Measurements from ENCODE around the gene LRP6. TPM values are rescaled to one million over a fixed set of nuclear protein-coding genes. Genes with fewer than 3 reads are reported as not detected.

The LRP6 gene
- total RNA-seq, 1 experiment from 2014 or later = 22.0 TPM

GRCh38 chr12:12159988-12160387 lies 106.9 kb downstream of the LRP6 start:
- CTCF ChIA-PET = interaction anchor here (0.6 kb wide), 1 partner anchor 127 kb away, joined by 6 read pairs; no protein-coding TSS in a partner anchor
- DNase-seq (ENCODE audit: low read depth, low spot score) (no peak), ATAC-seq (no peak)
- Histone ChIP-seq H3K9me3 (ENCODE audit: control insufficient read depth, insufficient read depth, low read depth, low read length) (no peaks in the 10 kb centered on the region), H3K27ac (ENCODE audit: low read length) (no peak overlapping the region), H3K36me3 (ENCODE audit: control insufficient read depth, insufficient read depth, low read length) (no peaks in the 10 kb centered on the region), H3K4me1 (ENCODE audit: control insufficient read depth, insufficient read depth, low read length) (no peaks in the 10 kb centered on the region), H3K27me3 (ENCODE audit: control insufficient read depth, insufficient read depth, low read length) (no peaks in the 10 kb centered on the region), H3K4me3 (ENCODE audit: low read depth in 2 of 2, low read length in 2 of 2) (no peak overlapping the region)
- no TSS peak for BruUV-seq (replicated peaks)
- POLR2A ChIA-PET = no interaction called here
- intact Hi-C loops (cut with micrococcal nuclease; ENCODE audit: unreplicated experiment) (no loop called here), in situ Hi-C loops (cut with HindIII; ENCODE audit: low pct_unique_long_range_greater_than_20kb, low sequenced_read_pairs) (no loop called here)
- TF ChIP-seq, protein P1, sequence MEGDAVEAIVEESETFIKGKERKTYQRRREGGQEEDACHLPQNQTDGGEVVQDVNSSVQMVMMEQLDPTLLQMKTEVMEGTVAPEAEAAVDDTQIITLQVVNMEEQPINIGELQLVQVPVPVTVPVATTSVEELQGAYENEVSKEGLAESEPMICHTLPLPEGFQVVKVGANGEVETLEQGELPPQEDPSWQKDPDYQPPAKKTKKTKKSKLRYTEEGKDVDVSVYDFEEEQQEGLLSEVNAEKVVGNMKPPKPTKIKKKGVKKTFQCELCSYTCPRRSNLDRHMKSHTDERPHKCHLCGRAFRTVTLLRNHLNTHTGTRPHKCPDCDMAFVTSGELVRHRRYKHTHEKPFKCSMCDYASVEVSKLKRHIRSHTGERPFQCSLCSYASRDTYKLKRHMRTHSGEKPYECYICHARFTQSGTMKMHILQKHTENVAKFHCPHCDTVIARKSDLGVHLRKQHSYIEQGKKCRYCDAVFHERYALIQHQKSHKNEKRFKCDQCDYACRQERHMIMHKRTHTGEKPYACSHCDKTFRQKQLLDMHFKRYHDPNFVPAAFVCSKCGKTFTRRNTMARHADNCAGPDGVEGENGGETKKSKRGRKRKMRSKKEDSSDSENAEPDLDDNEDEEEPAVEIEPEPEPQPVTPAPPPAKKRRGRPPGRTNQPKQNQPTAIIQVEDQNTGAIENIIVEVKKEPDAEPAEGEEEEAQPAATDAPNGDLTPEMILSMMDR (IDR thresholded peaks at IDR 0.05) = no peak
- no peak for TF ChIP-seq POLR2AphosphoS5 (IDR thresholded peaks at IDR 0.05; ENCODE audit: low read depth, low read length)
- no peak for TF ChIP-seq REST (IDR thresholded peaks at IDR 0.05; ENCODE audit: insufficient read depth in 1 of 2, low read depth in 2 of 2, low read length in 1 of 2)
- TF ChIP-seq TCF7L2 (IDR thresholded peaks at IDR 0.05; ENCODE audit: low read depth, low read length) = no peak
- TF ChIP-seq SIN3A (IDR thresholded peaks at IDR 0.05; ENCODE audit: borderline replicate concordance, insufficient read depth, low read depth, low read length) = no peak

GRCh38 chr12:12158858-12159257 lies 108.0 kb downstream of the LRP6 start:
- POLR2A ChIA-PET = no interaction called here
- H3K36me3 ChIP-seq (ENCODE audit: control insufficient read depth, insufficient read depth, low read length) = no peaks in the 10 kb centered on the region
- BruUV-seq (replicated peaks) = no TSS peak

DNA sequence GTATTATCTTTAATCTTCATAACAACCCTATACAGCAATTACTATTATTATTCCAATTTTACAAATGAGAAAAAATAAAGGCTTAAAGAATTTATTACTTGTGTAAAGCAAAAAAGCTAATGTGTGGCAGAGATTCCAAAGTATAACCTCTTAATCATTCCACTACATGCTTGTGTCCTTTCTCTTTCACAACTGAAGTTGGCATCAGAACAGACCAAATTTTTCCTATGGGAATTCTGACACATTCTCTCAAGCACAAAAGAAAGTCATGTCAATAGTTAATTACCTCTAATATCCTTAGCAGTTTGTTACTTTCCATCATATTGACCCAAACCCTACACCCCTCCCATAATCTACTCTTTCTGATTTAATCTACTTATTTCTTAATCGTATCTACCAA lies 109.4 kb downstream of the LRP6 start:
- no peak for ATAC-seq
- BruUV-seq (replicated peaks) = no TSS peak
- Histone ChIP-seq H3K36me3 (ENCODE audit: control insufficient read depth, insufficient read depth, low read length) (no peaks in the 10 kb centered on the region), H3K4me1 (ENCODE audit: control insufficient read depth, insufficient read depth, low read length) (no peaks in the 10 kb centered on the region), H3K27me3 (ENCODE audit: control insufficient read depth, insufficient read depth, low read length) (no peaks in the 10 kb centered on the region), H3K4me3 (ENCODE audit: low read depth in 2 of 2, low read length in 2 of 2) (no peak overlapping the region), H3K9me3 (ENCODE audit: control insufficient read depth, insufficient read depth, low read depth, low read length) (no peaks in the 10 kb centered on the region), H3K27ac (ENCODE audit: low read length) (no peak overlapping the region)
- POLR2A ChIA-PET = no interaction called here
- in situ Hi-C loops (cut with HindIII; ENCODE audit: low pct_unique_long_range_greater_than_20kb, low sequenced_read_pairs) = no loop called here
- TF ChIP-seq SIN3A (IDR thresholded peaks at IDR 0.05; ENCODE audit: borderline replicate concordance, insufficient read depth, low read depth, low read length) = no peak
- TF ChIP-seq TCF7L2 (IDR thresholded peaks at IDR 0.05; ENCODE audit: low read depth, low read length) = no peak
- TF ChIP-seq REST (IDR thresholded peaks at IDR 0.05; ENCODE audit: insufficient read depth in 1 of 2, low read depth in 2 of 2, low read length in 1 of 2) = no peak
- TF ChIP-seq, protein P1 (IDR thresholded peaks at IDR 0.05) = no peak
- no peak for TF ChIP-seq POLR2AphosphoS5 (IDR thresholded peaks at IDR 0.05; ENCODE audit: low read depth, low read length)
- DNase-seq (ENCODE audit: low read depth, low spot score) = no peak
- CTCF ChIA-PET = no interaction called here
- intact Hi-C loops (cut with micrococcal nuclease; ENCODE audit: unreplicated experiment) = no loop called here

More at GRCh38 chr12:12158858-12159257, 108.0 kb downstream of the LRP6 start:
- Histone ChIP-seq H3K4me1 (ENCODE audit: control insufficient read depth, insufficient read depth, low read length) (no peaks in the 10 kb centered on the region), H3K27ac (ENCODE audit: low read length) (no peak overlapping the region), H3K9me3 (ENCODE audit: control insufficient read depth, insufficient read depth, low read depth, low read length) (no peaks in the 10 kb centered on the region), H3K27me3 (ENCODE audit: control insufficient read depth, insufficient read depth, low read length) (no peaks in the 10 kb centered on the region), H3K4me3 (ENCODE audit: low read depth in 2 of 2, low read length in 2 of 2) (no peak overlapping the region)
- in situ Hi-C loops (cut with HindIII; ENCODE audit: low pct_unique_long_range_greater_than_20kb, low sequenced_read_pairs) (no loop called here), intact Hi-C loops (cut with micrococcal nuclease; ENCODE audit: unreplicated experiment) (no loop called here)
- DNase-seq (ENCODE audit: low read depth, low spot score) = no peak
- no peak for ATAC-seq
- CTCF ChIA-PET = no interaction called here
- TF ChIP-seq SIN3A (IDR thresholded peaks at IDR 0.05; ENCODE audit: borderline replicate concordance, insufficient read depth, low read depth, low read length) = no peak

All from Panc1 (cell line).